Gastrocnemius medialis (tissue), 4 donors: ENCODE results near the gene CACNG1. TPM values are rescaled to one million over a fixed set of nuclear protein-coding genes. Genes with fewer than 3 reads are reported as not detected.
"Not testable (repeated sequence)": the region's sequence is repeated elsewhere in the genome, so short reads cannot be mapped to it uniquely, and the experiment has no call there.

Experiments used
- ATAC-seq, 2 donors: fragments of 150-250 bp; one replicate each; pipeline ENCODE4 v1.9.1; 2016
- DNase-seq, 2 donors: peaks; one replicate each; pipeline ENCODE4 v3.0.0-alpha.2; 2019
- H3K27ac ChIP-seq, 4 donors: fragments of 200-600 bp; sonication (generic); 1 replicate in 1 of 4; 2 replicates in 3 of 4; pipeline ENCODE4 v1.5.1; 2016 to 2018; ENCODE audit warnings: mild to moderate bottlenecking in 2 of 4, moderate library complexity in 1 of 4
- H3K27me3 ChIP-seq, 3 donors: fragments of 200-600 bp; sonication (generic) in 2 of 3; 1 replicate in 1 of 3; 2 replicates in 2 of 3; pipeline versions ENCODE4 v1.5.1 to v1.6.0; 2016 to 2019; ENCODE audit warnings: mild to moderate bottlenecking in 1 of 3, moderate library complexity in 1 of 3
- H3K36me3 ChIP-seq, 2 donors: fragments of 200-600 bp; sonication (generic) in 1 of 2; one replicate each; pipeline ENCODE4 v1.5.1; 2017 to 2018
- H3K4me1 ChIP-seq, 2 donors: fragments of 200-600 bp; sonication (generic) in 1 of 2; one replicate each; pipeline ENCODE4 v1.5.1; 2016 to 2017; ENCODE audit warnings: mild to moderate bottlenecking in 2 of 2
- H3K4me3 ChIP-seq, 4 donors: fragments of 200-600 bp; sonication (generic) in 3 of 4; 1 replicate in 1 of 4; 2 replicates in 3 of 4; pipeline ENCODE4 v1.5.1; 2016 to 2019; ENCODE audit warnings: mild to moderate bottlenecking in 2 of 4
- H3K9me3 ChIP-seq, 3 donors: fragments of 200-600 bp; sonication (generic) in 2 of 3; 1 replicate in 1 of 3; 2 replicates in 2 of 3; pipeline ENCODE4 v1.5.1; 2016 to 2019
- CTCF ChIP-seq, 5 experiments: fragments of 450-650 bp in 3 of 5; fragments of 200-600 bp in 2 of 5; sonication (generic) in 2 of 5; IDR thresholded peaks in 4 of 5; conservative IDR thresholded peaks in 1 of 5; 1 replicate in 4 of 5; 2 replicates in 1 of 5; pipeline ENCODE4 v1.5.1; 2016 to 2019; ENCODE audit warnings: antibody characterized with exemption in 5 of 5, mild to moderate bottlenecking in 3 of 5, moderate library complexity in 3 of 5
- POLR2A ChIP-seq, 2 donors: fragments of 450-650 bp; IDR thresholded peaks; one replicate each; pipeline ENCODE4 v1.6.1; 2017; ENCODE audit warnings: antibody characterized with exemption in 2 of 2, mild to moderate bottlenecking in 2 of 2, moderate library complexity in 2 of 2
- in situ Hi-C, 4 donors: fragments of 200-750 bp; cut with MboI; loops; one replicate each; pipeline versions ENCODE4 v1.15.0 to v1.8.0; 2017; ENCODE audit warnings: low sequenced_read_pairs in 4 of 4
- intact Hi-C: fragments of 100-400 bp; cut with DNase I; formaldehyde crosslinking; loops from one replicate; pipeline ENCODE4 v1.15.1; 2023; ENCODE audit warnings: low total_unique reads
- total RNA-seq, 4 donors: library from RNA; depleted of rRNA; stranded (reverse); fragments of >200 nt; gene quantifications; one replicate each; pipeline versions ENCODE4 v1.1.0 to v1.2.3, GENCODE V29; 2016

CACNG1 gene
- total RNA-seq, 4 donors from 2014 or later: 120 to 203 (median 154) TPM

- no peak for TF ChIP-seq POLR2A (IDR thresholded peaks at IDR 0.05)
- no peak for TF ChIP-seq CTCF (IDR thresholded peaks at IDR 0.05 in 4 of 5, conservative IDR thresholded peaks at IDR 0.05 in 1 of 5)
- intact Hi-C loops (no loop called here), in situ Hi-C loops (no loop called here)
- no peaks in the 10 kb centered on the region for H3K27me3 ChIP-seq
- no peak overlapping the region for H3K4me3 ChIP-seq
- H3K4me1 ChIP-seq: no peaks in the 10 kb centered on the region
- ATAC-seq (no peak), DNase-seq (no peak)
- no peaks in the 10 kb centered on the region for H3K9me3 ChIP-seq
- no peaks in the 10 kb centered on the region for H3K36me3 ChIP-seq
- H3K27ac ChIP-seq: no peak overlapping the region
These were observed 10.7 kb upstream of the CACNG1 start for GRCh38 chr17:67033613-67034012.

GRCh38 chr17:67035131-67036083 is 8.9 kb upstream of the CACNG1 start:
- TF ChIP-seq CTCF (IDR thresholded peaks at IDR 0.05 in 4 of 5, conservative IDR thresholded peaks at IDR 0.05 in 1 of 5): no peak
- Histone ChIP-seq H3K9me3 (no peaks in the 10 kb centered on the region), H3K27me3 (no peaks in the 10 kb centered on the region), H3K4me1 (peaks cover 0 to 3% of the 10 kb centered on the region in 2 donors), H3K36me3 (no peaks in the 10 kb centered on the region), H3K27ac (no peak overlapping the region), H3K4me3 (no peak overlapping the region)
- ATAC-seq (no peak), DNase-seq (no peak)
- in situ Hi-C loops (no loop called here), intact Hi-C loops (no loop called here)

GRCh38 chr17:67038861-67039365 is 5.4 kb upstream of the CACNG1 start:
- Histone ChIP-seq H3K36me3 (no peaks in the 10 kb centered on the region), H3K4me3 (no peak overlapping the region), H3K4me1 (peaks cover 13 to 15% of the 10 kb centered on the region in 2 donors), H3K27ac (no peak overlapping the region), H3K27me3 (no peaks in the 10 kb centered on the region), H3K9me3 (no peaks in the 10 kb centered on the region)
- no peak for TF ChIP-seq CTCF (IDR thresholded peaks at IDR 0.05 in 4 of 5, conservative IDR thresholded peaks at IDR 0.05 in 1 of 5)
- TF ChIP-seq POLR2A (IDR thresholded peaks at IDR 0.05): no peak
- intact Hi-C loops: no loop called here
- in situ Hi-C loops: no loop called here
- ATAC-seq: no peak
- DNase-seq: no peak

DNA sequence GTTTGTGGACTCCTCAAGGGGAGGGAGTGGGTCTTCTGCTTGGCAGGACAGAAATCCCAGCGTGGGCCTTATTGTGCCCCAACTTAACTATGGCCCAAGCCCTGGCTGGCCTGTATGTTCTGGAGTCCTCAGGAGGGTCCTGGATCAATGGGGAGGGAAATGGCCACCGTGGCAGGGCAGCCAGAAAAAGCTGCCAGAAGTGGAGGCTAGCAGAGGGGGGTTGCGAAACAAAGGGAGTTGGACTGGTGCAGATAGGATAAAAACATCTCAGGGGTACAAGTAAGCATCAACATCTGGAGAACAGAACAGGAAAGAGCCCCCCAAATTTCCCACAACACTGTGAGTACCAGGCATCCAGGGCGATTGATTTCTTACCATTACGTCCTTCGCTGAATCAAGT is 3.7 kb upstream of the CACNG1 start:
- DNase-seq (no peak), ATAC-seq (no peak)
- Histone ChIP-seq H3K27ac (no peak overlapping the region), H3K36me3 (no peaks in the 10 kb centered on the region), H3K9me3 (no peaks in the 10 kb centered on the region), H3K4me1 (peaks cover 13 to 15% of the 10 kb centered on the region in 2 donors), H3K27me3 (no peaks in the 10 kb centered on the region), H3K4me3 (no peak overlapping the region)
- in situ Hi-C loops (loop anchor here in 1 of 4 donors (10.0 kb wide), 1 partner anchor 64 kb away; no protein-coding TSS in a partner anchor), intact Hi-C loops (loop anchor here (5.0 to 10.0 kb wide), 4 partner anchors 88 to 1474 kb away; partner anchors contain the start of genes HELZ and PRKAR1A)
- TF ChIP-seq CTCF (IDR thresholded peaks at IDR 0.05 in 4 of 5, conservative IDR thresholded peaks at IDR 0.05 in 1 of 5): no peak
- no peak for TF ChIP-seq POLR2A (IDR thresholded peaks at IDR 0.05)

DNA sequence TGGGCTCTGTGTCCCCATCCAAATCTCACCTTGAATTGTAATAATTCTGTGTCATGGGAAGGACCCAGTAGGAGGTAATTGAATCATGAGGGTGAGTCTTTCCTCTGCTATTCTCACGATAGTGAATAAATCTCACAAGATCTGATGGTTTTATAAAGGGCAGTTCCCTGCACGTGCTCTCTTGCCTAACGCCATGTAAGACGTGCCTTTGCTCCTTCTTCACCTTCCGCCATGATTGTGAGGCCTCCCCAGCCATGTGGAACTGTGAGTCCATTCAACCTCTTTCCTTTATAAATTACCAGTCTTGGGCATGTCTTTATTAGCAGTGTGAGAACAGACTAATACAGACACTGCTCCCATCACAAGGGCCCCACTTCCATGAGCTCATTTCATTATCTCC is 3.2 kb upstream of the CACNG1 start:
- intact Hi-C loops: loop anchor here (5.0 to 10.0 kb wide), 4 partner anchors 89 to 1474 kb away; partner anchors contain the start of genes HELZ and PRKAR1A
- peaks cover 13 to 15% of the 10 kb centered on the region in 2 donors for H3K4me1 ChIP-seq
- not testable (repeated sequence) for H3K27me3 ChIP-seq, ATAC-seq, H3K36me3 ChIP-seq, H3K4me3 ChIP-seq, H3K9me3 ChIP-seq, DNase-seq
- peak overlapping the region in 2 of 4 donors; percentile 97 for H3K27ac ChIP-seq
- in situ Hi-C loops: loop anchor here in 1 of 4 donors (10.0 kb wide), 1 partner anchor 64 kb away; no protein-coding TSS in a partner anchor
